GM19468 (cell line): ENCODE results near the gene BRCA2.

Experiments used
- ATAC-seq: cut with Tn5 transposase; IDR thresholded peaks from one replicate; pipeline ENCODE4 v1.9.1; 2021; ENCODE audit warnings: mild to moderate bottlenecking, moderate library complexity, moderate number of reproducible peaks; ENCODE audit not compliant: unreplicated experiment; ENCODE audit errors: extremely low read depth

BRCA2 gene

DNA sequence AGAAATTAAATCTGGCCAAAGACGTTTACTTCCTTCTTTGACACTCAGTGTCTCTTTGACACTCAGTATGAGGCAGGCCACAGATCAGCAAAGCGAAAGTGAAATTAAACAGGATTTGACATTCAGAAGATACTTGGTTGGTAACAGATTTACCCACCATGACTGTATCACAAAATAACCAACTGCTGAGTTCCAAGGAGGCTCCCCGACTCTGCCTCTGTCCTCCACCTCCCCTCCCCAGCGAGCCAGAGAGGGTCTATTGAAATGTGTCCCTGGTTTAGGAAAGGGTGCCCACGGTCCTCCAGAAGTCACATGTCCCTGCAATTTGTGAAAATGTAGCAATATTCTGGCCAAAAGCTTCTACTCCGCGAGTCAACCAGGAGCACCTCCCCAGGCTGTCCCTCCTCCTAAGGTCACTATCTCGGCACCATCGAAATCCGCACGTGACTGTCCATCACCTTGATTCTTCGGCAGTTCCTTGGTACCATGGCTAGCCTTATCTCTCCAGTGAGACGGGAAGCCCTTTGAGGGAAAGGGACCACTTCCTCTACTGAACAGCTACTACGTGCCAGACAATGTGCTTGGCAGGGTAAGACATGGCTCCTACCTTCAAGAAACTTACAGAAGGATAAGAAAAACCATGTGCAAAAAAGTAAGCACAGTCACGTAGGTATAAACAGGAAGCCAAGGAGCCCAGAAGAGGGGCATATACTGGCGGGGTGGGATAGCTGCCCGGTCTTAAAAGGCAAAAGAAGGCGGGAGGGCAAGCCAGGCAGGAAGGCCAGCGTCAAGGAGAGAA lies 111.1 kb downstream of the BRCA2 start:
- peak; percentile 38 for ATAC-seq

- no peak for ATAC-seq
Measured at GRCh38 chr13:32426990-32427851, 111.9 kb downstream of the BRCA2 start.

GRCh38 chr13:32427852-32428580 lies 112.7 kb downstream of the BRCA2 start, which contains the start of gene N4BP2L1:
Gene N4BP2L1, minus strand, starts transcription at chr13:32428130. Its CDS starts 48 bp downstream, at chr13:32428082.
- peak; percentile 44 for ATAC-seq

DNA sequence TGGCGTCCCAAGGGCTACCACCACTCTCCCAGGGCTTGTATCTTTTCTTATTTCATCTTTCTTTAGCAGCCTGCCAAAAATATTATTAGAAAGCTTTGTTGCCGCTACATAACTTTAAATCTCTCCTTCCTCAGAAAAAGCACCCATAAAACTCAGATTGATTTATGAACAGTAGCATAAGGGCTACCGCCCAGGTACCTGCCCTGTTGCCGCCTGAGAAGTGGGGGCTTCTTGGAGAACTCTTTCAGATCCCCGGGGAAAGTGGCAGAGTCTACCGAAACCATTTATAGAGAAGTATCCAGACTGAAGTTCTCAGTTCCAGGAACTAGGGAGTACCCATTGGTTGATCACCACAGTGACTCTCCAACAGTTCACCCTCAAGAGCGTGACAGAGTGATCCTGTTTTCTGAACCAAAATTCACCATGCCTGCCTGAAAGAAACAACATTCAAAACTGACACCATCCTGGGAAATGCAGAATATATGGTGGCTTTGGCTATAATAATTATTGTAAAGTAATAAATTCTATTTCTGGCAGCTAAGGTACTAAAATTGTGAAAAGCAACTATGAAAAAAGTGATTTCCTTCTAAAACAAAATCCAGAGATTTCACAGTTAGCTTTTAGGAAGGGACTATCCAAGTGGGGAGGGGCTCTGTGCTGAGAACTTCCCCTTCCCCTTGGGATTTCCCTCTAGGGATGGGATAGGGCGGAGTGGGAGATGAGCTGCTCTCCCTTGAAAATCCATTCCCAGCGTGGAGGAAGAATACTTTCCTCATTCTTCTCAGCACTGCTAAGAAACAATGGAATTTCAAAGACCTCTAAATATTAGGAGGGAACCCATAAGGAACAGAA lies 113.5 kb downstream of the BRCA2 start:
- no peak for ATAC-seq

DNA sequence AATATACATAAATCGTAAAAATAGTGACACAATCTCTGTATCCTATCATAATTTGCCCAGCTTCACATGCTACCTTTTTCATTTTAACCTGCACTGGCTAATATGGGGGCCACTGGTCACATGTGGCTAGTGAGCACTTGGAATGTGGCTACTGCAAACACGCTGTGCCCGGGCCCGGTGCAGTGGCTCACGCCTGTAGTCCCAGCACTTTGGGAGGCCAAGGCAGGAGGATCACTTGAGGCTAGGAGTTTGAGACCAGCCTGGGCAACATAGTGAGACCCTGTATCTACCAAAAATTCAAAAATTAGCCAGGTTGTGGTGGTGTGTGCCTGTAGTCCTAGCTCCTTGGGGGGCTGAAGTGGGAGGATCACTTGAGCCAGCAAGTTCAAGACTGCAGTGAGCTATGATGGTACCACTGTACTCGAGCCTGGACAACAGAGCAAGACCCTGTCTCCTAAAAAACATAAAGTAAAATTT lies 114.2 kb downstream of the BRCA2 start:
- ATAC-seq: no peak

DNA sequence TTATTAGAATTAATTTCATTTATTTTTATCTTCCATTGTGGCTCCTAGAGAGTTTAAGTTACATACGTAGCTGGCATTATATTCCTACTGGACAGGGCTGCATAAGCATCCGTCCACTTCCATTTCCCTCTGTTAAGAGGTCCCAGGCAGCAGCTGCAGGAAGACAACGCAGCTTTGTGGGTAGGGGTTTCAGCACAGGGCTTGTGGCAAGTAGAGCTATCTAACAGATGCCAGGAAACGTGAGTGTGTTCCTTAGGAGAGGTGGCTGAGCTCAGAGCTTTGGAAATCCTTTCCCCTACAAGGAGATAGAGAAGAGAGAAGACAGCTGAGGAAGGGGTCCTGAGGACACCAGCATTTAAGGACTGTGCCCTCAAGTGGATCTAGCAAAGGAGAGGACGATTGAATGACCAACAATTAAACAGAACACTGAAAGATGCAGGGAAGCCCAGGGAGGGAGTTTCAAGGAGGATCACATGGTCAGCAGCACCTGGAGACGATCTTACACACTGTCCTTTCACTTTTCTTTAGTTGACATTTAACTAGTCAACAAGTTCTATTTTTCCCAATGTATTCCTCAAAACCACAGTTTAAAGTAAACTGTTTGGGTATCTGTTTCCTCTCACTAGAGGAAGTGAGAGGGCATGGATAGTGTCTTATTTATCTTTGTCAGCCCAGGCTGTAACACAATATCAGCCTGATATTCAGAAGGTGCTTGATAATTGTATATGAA lies 114.9 kb downstream of the BRCA2 start:
- no peak for ATAC-seq

- ATAC-seq: no peak
Measured at GRCh38 chr13:32431361-32431760, 116.1 kb downstream of the BRCA2 start.

DNA sequence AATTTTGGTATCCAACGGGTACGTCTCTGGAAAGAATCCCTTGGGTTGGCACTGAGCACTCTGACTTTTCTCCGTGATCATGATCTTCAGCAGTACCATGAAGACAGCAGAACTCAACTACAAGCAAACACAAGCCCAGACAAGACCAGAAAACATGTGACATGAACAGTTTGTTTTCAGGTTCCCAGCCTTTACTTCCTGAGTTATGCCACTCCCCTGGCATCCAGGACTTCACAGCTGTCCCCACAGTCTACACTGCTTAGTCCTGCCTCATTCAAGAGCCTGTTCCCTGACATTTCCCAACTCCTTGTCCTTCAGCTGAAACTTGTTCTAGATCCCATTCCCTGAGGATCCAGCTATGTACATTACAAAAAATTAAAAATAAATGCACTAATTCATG lies 117.5 kb downstream of the BRCA2 start:
- no peak for ATAC-seq

DNA sequence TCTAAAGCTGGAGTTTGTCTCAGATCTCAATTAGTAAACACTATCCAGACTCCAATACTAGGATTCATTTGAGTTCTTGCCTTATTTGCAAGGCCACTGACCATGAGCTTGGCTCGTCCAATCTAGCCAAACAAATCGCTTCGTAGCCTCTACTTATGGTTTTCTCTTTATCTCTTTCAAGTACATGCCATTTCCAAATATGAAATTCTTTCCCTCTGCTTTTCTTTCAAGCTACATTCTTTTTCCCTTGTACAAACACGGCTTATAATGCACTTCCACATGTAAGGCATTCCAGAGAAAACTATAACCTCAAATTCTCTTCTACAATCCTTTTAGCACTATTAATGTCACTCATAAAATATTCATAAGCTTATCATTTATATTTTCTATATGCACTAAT lies 123.6 kb downstream of the BRCA2 start:
- no peak for ATAC-seq

DNA sequence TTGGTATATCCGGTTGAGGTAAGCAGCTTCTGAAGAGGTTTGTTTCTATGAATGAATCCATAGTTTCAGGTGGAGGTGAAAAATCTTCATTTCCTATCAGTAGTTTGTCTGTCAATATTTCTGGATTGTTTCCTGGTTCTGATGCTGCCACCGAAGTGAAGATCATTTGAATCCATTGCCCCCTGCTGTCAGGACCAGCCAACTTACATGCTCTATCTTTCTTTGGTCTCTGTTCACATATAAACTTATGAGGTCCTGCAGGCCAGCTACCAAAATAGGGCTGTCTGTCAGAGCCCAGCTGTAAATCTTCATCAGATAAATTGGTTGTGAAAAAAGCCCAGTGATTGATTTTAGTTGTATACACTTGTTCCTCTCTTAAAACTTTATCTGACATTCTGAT lies 127.8 kb downstream of the BRCA2 start:
- ATAC-seq: no peak

DNA sequence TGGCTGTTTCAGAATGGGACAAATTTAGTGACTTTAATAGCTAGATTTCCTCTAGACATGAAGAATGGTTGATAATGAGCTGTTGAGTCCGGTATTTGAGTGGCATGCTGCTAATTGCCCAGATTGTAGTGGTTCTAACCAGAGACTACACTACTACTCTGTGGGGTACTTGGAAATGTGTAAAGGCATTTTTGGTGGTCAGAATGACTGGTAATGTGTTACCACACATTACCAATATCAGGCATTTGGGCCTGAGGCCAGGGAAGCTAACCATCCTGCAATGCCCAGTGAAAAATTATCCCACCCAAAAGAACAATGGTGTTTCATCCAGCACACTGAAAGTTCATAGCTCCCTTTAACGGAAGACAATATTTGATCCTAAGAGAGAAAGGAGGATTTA lies 130.2 kb downstream of the BRCA2 start:
- ATAC-seq: no peak

DNA sequence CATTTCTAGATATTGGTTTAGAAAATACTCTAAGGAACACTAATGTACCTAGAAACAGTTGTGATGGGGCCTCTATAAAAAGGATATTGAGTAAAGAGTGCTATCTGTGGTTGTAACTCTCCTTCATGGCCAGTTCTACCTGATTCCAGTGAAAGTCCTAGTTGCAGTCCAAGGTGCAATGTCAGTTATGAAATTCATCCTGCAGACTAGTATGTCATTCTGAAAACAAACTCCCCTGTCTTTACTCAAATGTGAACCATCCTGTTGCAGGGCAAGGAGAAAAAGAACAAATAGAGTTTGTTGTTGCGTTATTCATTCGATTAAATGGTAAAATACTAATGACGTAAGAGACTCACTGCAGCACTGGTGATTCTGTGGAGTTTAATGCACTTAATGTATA lies 130.9 kb downstream of the BRCA2 start:
- ATAC-seq: no peak

DNA sequence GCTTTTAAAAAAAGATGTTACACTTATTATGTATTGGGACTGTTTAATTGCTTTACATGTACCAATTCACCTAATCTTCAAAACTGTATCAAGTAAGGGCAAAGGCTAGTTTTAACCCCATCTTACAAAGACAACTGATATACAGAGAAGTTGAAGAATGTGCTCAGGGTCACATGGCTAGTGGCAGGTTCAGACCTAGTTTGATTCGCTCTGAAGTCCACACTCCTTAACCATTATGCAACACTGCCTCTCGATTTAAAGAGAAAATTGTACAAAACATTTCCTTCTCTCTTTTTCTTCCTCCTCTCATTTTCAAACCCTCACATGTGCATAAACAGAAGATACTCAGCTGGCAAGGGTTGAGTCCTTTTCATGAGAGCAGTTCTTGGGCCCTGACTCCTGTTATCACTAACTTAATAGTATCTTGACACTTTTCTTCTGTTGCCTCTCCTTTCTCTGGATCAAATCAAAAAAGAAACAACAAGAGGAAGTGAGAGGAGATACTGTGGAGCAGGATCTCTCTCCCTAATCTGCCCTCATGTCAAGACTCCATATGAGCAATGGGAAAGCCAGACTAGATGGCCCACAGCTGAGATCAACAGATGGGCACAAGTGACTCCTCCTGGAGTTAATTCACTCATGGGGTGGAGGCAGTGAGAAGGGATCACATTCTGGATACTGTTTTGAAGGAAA lies 131.6 kb downstream of the BRCA2 start:
- no peak for ATAC-seq

DNA sequence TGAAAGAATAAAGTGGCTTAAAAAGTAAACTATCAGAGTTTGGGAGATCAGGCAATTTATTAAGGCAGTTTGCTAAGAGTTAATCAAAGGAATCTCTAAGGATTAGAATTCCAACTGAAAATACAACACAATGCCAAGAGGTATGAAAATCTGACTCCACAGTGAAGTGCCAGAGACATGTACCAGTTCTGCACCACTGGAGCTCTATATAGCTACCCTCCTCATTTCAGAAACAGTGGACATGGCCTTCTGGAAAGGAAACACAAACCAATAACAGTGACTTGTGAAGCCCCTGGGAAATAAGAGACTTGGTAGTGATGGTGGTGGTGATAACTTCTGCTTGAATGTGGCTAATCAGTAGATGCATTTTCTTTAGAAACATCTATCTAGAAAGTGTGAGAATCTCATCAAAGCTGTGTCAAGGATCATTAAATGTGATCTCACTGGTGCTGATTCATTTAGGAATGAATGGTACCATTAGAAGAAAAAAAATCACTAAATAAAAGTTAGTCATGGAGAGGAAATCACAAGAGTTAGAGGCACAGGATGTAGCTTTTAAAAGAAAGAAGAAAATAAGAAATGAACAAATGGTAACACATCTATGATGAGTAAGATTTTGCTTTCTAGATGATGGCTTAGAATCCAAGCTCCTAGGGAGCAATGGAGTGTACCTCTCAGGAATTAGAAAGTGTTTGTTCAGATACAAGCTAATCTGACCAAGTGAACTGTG lies 132.8 kb downstream of the BRCA2 start:
- no peak for ATAC-seq

DNA sequence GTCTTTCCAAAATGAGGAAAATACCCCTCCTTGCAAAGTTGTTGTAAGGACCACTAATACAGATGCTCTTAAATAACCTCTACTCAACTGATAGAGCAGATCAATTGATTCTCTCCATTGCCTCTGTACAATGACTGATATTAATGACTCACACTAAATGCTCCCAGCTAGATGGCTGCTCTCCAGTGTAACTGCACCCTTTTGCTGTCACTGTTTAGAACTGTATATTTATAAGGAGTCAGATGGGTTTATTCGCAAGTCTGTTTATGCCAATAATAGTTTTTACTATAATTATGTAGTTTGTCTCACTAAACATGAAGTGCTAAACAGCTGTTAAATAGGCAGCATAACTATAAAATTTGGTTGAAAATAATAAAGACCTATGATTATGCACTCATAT lies 133.7 kb downstream of the BRCA2 start:
- no peak for ATAC-seq
